K562 (cell line): ENCODE data around the gene RNF223. TPM values are rescaled to one million over a fixed set of nuclear protein-coding genes. Genes with fewer than 3 reads are reported as not detected.

ENCODE experiments used
- ATAC-seq: fragments of 200-7000 bp; cut with Tn5 transposase; 3 replicates; pipeline ENCODE4 v1.9.1; 2020; ENCODE audit warnings: moderate library complexity
- BruUV-seq: library from RNA; stranded (reverse); fragments of 400-500 nt; replicated peaks from 2 replicates; lab custom pipeline; 2021; lab: Mats Ljungman, UMichigan
- CTCF ChIA-PET: fragments of 300-600 bp; formaldehyde crosslinking; extraction: SDS; loops from one replicate; lab custom pipeline; 2021; ENCODE audit warnings: low intra/inter-chr PET ratio; lab: Yijun Ruan, JAX
- POLR2A ChIA-PET: fragments of 300-600, 350-650 bp; sonication (Branson Sonifier 250); formaldehyde crosslinking; extraction: SDS; loops from one replicate; lab custom pipeline; 2021; ENCODE audit warnings: antibody characterized with exemption, inconsistent platforms; lab: Yijun Ruan, JAX
- DNase-seq, 4 experiments: peaks; one replicate each; pipeline versions ENCODE4 v3.0.0 to v3.0.0-alpha.2; 2011 to 2018; ENCODE audit warnings: low spot score in 3 of 4, mixed read lengths in 3 of 4; ENCODE audit errors: extremely low read depth in 1 of 4
- FAIRE-seq: peaks from 2 replicates; lab custom pipeline; 2011; peaks lifted over from hg19 to GRCh38; lab: Jason Lieb, UNC
- H2AFZ ChIP-seq: 2 replicates; pipeline ENCODE4 v1.6.0; 2011; ENCODE audit warnings: low read depth, low read length, control low read depth, inconsistent platforms
- H3K27ac ChIP-seq: fragments of 200-600 bp; 3 replicates; pipeline ENCODE4 v1.8.0; 2011; ENCODE audit warnings: low read depth, mild to moderate bottlenecking, control low read depth, inconsistent platforms, low read length, moderate library complexity, mixed read lengths; ENCODE audit errors: extremely low read depth
- H3K27me3 ChIP-seq, 2 experiments: fragments of 300-600 bp in 1 of 2; 2 replicates in 1 of 2; 3 replicates in 1 of 2; pipeline versions ENCODE4 v1.6.0 to v1.8.0; 2011; ENCODE audit warnings: inconsistent platforms in 2 of 2, low read length in 2 of 2, mild to moderate bottlenecking in 1 of 2, mixed read lengths in 1 of 2, moderate library complexity in 1 of 2; ENCODE audit not compliant: control insufficient read depth in 2 of 2, insufficient read depth in 2 of 2
- H3K36me3 ChIP-seq: fragments of 300-600 bp; 3 replicates; pipeline ENCODE4 v1.8.0; 2011; ENCODE audit warnings: mild to moderate bottlenecking, low read length, inconsistent platforms; ENCODE audit not compliant: control insufficient read depth, insufficient read depth
- H3K4me1 ChIP-seq, 2 experiments: fragments of 200-600 bp in 1 of 2; replicated peaks in 1 of 2; 2 replicates in 1 of 2; 3 replicates in 1 of 2; pipeline versions ENCODE4 v1.5.1 to v1.8.0; 2011; ENCODE audit warnings: inconsistent platforms in 2 of 2, low read length in 2 of 2, mild to moderate bottlenecking in 1 of 2, mixed read lengths in 1 of 2, moderate library complexity in 1 of 2; ENCODE audit not compliant: control insufficient read depth in 2 of 2, insufficient read depth in 2 of 2
- H3K4me2 ChIP-seq: 2 replicates; pipeline ENCODE4 v1.6.1; 2011; ENCODE audit warnings: low read length, control low read depth, inconsistent platforms, mixed read lengths; ENCODE audit not compliant: insufficient read depth
- H3K4me3 ChIP-seq: fragments of 200-600 bp; sonication (generic), shearing (Covaris generic); 2 replicates; pipeline ENCODE4 v1.5.1; 2016; ENCODE audit warnings: control low read depth, inconsistent platforms
- H3K79me2 ChIP-seq: fragments of 200-600 bp; 3 replicates; pipeline ENCODE4 v1.8.0; 2011; ENCODE audit warnings: low read length, inconsistent platforms; ENCODE audit not compliant: control insufficient read depth, insufficient read depth
- H3K9ac ChIP-seq, 2 experiments: 2 replicates each; pipeline versions ENCODE4 v1.6.0 to v1.6.1; 2011; ENCODE audit warnings: low read depth in 2 of 2, low read length in 2 of 2, control low read depth in 1 of 2, inconsistent platforms in 1 of 2, mild to moderate bottlenecking in 1 of 2, mixed read lengths in 1 of 2; ENCODE audit not compliant: insufficient read depth in 1 of 2
- H3K9me1 ChIP-seq: one replicate; pipeline ENCODE4 v1.6.0; 2011; ENCODE audit warnings: inconsistent platforms, mild to moderate bottlenecking, low read length, moderate library complexity; ENCODE audit not compliant: control insufficient read depth, insufficient read depth
- H3K9me3 ChIP-seq: replicated peaks from 2 replicates; pipeline ENCODE4 v1.5.1; 2011; ENCODE audit warnings: low read depth, low read length, inconsistent platforms; ENCODE audit not compliant: control insufficient read depth, insufficient read depth
- H4K20me1 ChIP-seq: replicated peaks from 2 replicates; pipeline ENCODE4 v1.6.1; 2011; ENCODE audit warnings: low read length, inconsistent platforms, mixed read lengths; ENCODE audit not compliant: control insufficient read depth, insufficient read depth
- ZBTB7A ChIP-seq: IDR thresholded peaks from 2 replicates; pipeline ENCODE4 v1.6.1; 2011; ENCODE audit warnings: low read depth, mild to moderate bottlenecking, low read length, moderate library complexity, borderline replicate concordance; ENCODE audit not compliant: control insufficient read depth
- ZNF3 ChIP-seq: fragments of 250-450 bp; sonication (Bioruptor Pico); IDR thresholded peaks from 2 replicates; pipeline ENCODE4 v1.5.0; 2021; ENCODE audit warnings: mild to moderate bottlenecking, moderate library complexity
- WGBS: fragments of 100-300 bp; shearing (Covaris generic); methylation state at CpG from one replicate; pipeline ENCODE4 v1.1.6; 2016; ENCODE audit warnings: low coverage, mixed read lengths; ENCODE audit not compliant: insufficient coverage; ENCODE audit errors: missing lambda C conversion rate; 5-methylcytosine and 5-hydroxymethylcytosine counted together
- in situ Hi-C: fragments of 300-500 bp; cut with MboI; formaldehyde crosslinking; loops from 4 replicates; pipeline ENCODE4 v1.15.0; 2018; ENCODE audit warnings: inconsistent platforms, mixed read lengths
- intact Hi-C: fragments of 100-400 bp; cut with micrococcal nuclease; formaldehyde crosslinking; loops from 2 replicates; pipeline ENCODE4 v1.14.2; 2022
- polyA plus RNA-seq, 8 experiments: library from polyadenylated mRNA; depleted of rRNA in 4 of 8; stranded (reverse) in 5 of 8; unstranded in 3 of 8; fragments of >200 nt; fragmentation: Nextera tagmentation in 2 of 8; fragmentation: Illumina TruSeq in 1 of 8; extraction: Ambion mirVana in 2 of 8; extraction: Trizol in 1 of 8; gene quantifications; 2 replicates each; pipeline versions ENCODE4 v1.2.1 to v1.2.3, GENCODE V29; 2011 to 2014; ENCODE audit warnings: inconsistent platforms in 1 of 8, missing spikeins in 1 of 8
- total RNA-seq, 7 experiments: library from RNA; depleted of rRNA in 6 of 7; stranded (reverse); fragments of >200 nt in 6 of 7; fragmentation: Illumina TruSeq in 2 of 7; extraction: Trizol in 2 of 7; gene quantifications; 2 replicates each; pipeline versions ENCODE4 v1.2.1 to v1.2.3, GENCODE V29; 2011 to 2021; ENCODE audit warnings: low replicate concordance in 1 of 7
- TF ChIP-seq, protein P1 (sequence below), 2 experiments: fragments of 450-650 bp; formaldehyde crosslinking in 1 of 2; IDR thresholded peaks; 2 replicates each; pipeline versions ENCODE4 v1.4.0 to v1.6.1; 2014 to 2020; ENCODE audit warnings: mild to moderate bottlenecking in 2 of 2, borderline replicate concordance in 1 of 2, low read depth in 1 of 2

The RNF223 gene
- total and polyA plus RNA-seq, 9 of the 15 experiments (the other 6 are each of a cell fraction or from before 2014, with no cell fraction given), result 0.04 to 0.32 TPM; not detected in 7

DNA sequence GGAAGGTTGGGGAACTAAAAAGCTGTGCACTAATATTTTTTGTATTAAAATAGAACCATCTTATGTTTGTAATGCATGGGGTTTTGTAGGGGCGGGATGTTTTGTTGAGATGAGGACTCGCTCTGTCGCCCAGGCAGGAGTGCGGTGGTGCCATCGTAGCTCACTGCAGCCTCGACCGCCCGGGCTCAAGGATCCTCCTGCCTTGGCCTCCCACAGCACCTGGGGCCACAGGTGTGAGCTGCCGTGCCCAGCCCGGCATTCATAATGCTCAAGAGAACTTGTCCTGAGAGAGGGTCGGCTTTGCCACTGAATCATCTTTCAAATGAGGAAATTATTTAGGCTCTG, 44.7 kb upstream of the RNF223 start:
- ATAC-seq (no peak), FAIRE-seq (no peak)
- POLR2A ChIA-PET, result no interaction called here
- no peaks in the 10 kb centered on the region for H3K36me3 ChIP-seq
- H3K27ac ChIP-seq, result no peak overlapping the region
- intact Hi-C loops, result no loop called here
- H3K9me1 ChIP-seq, result no peaks in the 10 kb centered on the region
- in situ Hi-C loops, result no loop called here
- H3K4me1 ChIP-seq, result peaks cover 0 to 55% of the 10 kb centered on the region in 2 experiments; a peak in 3 of 5 replicates
- peaks cover 11% of the 10 kb centered on the region for H3K9me3 ChIP-seq
- H3K4me3 ChIP-seq, result no peak overlapping the region
- peaks cover 16% of the 10 kb centered on the region for H3K79me2 ChIP-seq
- TF ChIP-seq, protein P1, sequence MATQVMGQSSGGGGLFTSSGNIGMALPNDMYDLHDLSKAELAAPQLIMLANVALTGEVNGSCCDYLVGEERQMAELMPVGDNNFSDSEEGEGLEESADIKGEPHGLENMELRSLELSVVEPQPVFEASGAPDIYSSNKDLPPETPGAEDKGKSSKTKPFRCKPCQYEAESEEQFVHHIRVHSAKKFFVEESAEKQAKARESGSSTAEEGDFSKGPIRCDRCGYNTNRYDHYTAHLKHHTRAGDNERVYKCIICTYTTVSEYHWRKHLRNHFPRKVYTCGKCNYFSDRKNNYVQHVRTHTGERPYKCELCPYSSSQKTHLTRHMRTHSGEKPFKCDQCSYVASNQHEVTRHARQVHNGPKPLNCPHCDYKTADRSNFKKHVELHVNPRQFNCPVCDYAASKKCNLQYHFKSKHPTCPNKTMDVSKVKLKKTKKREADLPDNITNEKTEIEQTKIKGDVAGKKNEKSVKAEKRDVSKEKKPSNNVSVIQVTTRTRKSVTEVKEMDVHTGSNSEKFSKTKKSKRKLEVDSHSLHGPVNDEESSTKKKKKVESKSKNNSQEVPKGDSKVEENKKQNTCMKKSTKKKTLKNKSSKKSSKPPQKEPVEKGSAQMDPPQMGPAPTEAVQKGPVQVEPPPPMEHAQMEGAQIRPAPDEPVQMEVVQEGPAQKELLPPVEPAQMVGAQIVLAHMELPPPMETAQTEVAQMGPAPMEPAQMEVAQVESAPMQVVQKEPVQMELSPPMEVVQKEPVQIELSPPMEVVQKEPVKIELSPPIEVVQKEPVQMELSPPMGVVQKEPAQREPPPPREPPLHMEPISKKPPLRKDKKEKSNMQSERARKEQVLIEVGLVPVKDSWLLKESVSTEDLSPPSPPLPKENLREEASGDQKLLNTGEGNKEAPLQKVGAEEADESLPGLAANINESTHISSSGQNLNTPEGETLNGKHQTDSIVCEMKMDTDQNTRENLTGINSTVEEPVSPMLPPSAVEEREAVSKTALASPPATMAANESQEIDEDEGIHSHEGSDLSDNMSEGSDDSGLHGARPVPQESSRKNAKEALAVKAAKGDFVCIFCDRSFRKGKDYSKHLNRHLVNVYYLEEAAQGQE (IDR thresholded peaks at IDR 0.05; ENCODE audit: borderline replicate concordance), result no peak
- TF ChIP-seq, protein P1 (CRISPR knock-in tag; IDR thresholded peaks at IDR 0.05; ENCODE audit: low read depth), result no peak
- TF ChIP-seq ZNF3 (CRISPR knock-in tag) (no peak), ZBTB7A (no peak)
- TF ChIP-seq, all 486 proteins: peak for 0
- Histone ChIP-seq H2AFZ (no peak overlapping the region), H3K4me2 (no peak overlapping the region), H4K20me1 (peaks cover 4% of the 10 kb centered on the region; the same call in 1 of the 2 replicates), H3K27me3 (peaks cover 25 to 51% of the 10 kb centered on the region in 2 experiments; a peak in 4 of 5 replicates), H3K9ac (no peak overlapping the region)
- BruUV-seq, result no TSS peak
- CTCF ChIA-PET, result no interaction called here
- DNase-seq, result no peak
- 29% methylated on average over 11 of the region's 11 CpGs for WGBS
